Mesodermal cell (in vitro differentiated cells): ENCODE measurements around the gene CTAG2.
"Not testable (repeated sequence)": the region's sequence is repeated elsewhere in the genome, so short reads cannot be mapped to it uniquely, and the experiment has no call there.

ENCODE experiments used
- H3K27ac ChIP-seq: 2 replicates; pipeline ENCODE4 v1.7.0; 2013; ENCODE audit warnings: mild to moderate bottlenecking, low read depth, low read length, moderate library complexity; ENCODE audit not compliant: severe bottlenecking
- H3K36me3 ChIP-seq: 2 replicates; pipeline ENCODE4 v1.7.1; 2013; ENCODE audit warnings: mild to moderate bottlenecking, low read length, moderate library complexity; ENCODE audit not compliant: control insufficient read depth, insufficient read depth
- H3K4me1 ChIP-seq: one replicate; pipeline ENCODE4 v1.7.1; 2013; ENCODE audit warnings: mild to moderate bottlenecking, low read length; ENCODE audit not compliant: insufficient read depth, control insufficient read depth, poor library complexity, severe bottlenecking
- H3K4me3 ChIP-seq: 2 replicates; pipeline ENCODE4 v1.7.0; 2013; ENCODE audit warnings: low read length, control low read depth, mild to moderate bottlenecking; ENCODE audit not compliant: insufficient read depth, poor library complexity, severe bottlenecking; ENCODE audit errors: extremely low read depth
- H3K9me3 ChIP-seq: 2 replicates; pipeline ENCODE4 v1.7.1; 2013; ENCODE audit warnings: mild to moderate bottlenecking, low read length, moderate library complexity; ENCODE audit not compliant: control insufficient read depth
- WGBS, 2 experiments: methylation state at CpG; one replicate each; pipeline ENCODE4 v1.1.5; 2013; ENCODE audit warnings: missing lambda C conversion rate in 2 of 2; ENCODE audit not compliant: insufficient coverage in 2 of 2; 5-methylcytosine and 5-hydroxymethylcytosine counted together

CTAG2 gene

DNA sequence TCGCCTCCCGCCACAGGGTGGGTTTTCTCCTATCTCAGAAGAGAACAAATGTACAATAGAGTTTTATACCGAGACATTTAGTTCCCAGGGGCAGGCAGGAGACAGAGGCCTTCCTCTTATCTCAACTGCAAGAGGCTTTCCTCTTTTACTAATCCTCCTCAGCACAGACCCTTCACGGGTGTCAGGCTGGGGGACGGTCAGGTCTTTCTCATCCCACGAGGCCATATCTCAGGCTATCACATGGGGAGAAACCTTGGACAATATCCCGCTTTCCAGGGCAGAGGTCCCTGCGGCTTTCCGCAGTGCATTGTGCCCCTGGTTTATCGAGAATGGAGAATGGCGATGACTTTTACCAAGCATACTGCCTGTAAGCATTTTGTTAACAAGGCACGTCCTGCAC lies 44.6 kb downstream of the CTAG2 start:
- 70 to 90% methylated on average over 2 to 4 of the region's 12 CpGs for WGBS, 2 experiments
- H3K36me3 ChIP-seq, H3K27ac ChIP-seq: not testable (repeated sequence)

GRCh38 chrX:154607976-154608375 lies 45.4 kb downstream of the CTAG2 start:
- no CpG with 5 or more reads among the region's 11 CpGs for WGBS, 2 experiments
- H3K27ac ChIP-seq, H3K4me3 ChIP-seq, H3K4me1 ChIP-seq, H3K9me3 ChIP-seq, H3K36me3 ChIP-seq: not testable (repeated sequence)

More for the DNA sequence above, 44.6 kb downstream of the CTAG2 start:
- H3K4me3 ChIP-seq, H3K9me3 ChIP-seq, H3K4me1 ChIP-seq: not testable (repeated sequence)

DNA sequence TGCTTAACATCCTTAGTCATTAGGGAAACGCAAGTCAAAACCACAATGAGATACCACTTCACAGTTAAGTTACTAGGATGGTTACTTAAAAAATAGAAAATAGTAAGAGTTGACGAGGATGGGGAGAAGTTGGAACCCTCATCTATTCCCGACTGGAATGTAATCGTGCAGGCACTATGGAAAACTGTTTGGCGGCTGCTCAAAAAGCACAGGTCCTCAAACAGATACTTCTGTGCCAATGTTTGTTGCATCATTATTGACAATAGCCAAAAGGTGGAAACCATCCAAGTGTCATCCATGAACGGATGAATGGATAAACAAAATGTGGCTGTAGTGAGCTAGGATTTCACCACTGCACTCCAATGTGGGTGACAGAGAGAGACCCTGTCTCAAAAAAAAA lies 46.0 kb downstream of the CTAG2 start:
- no peak overlapping the region for H3K4me3 ChIP-seq
- H3K27ac ChIP-seq, result no peak overlapping the region
- WGBS, 2 experiments, result 91 to 97% methylated on average over 4 of the region's 6 CpGs
- no peaks in the 10 kb centered on the region for H3K36me3 ChIP-seq
- H3K4me1 ChIP-seq, result no peaks in the 10 kb centered on the region
- H3K9me3 ChIP-seq, result no peaks in the 10 kb centered on the region

GRCh38 chrX:154605566-154605965 lies 47.8 kb downstream of the CTAG2 start:
- Histone ChIP-seq H3K27ac (no peak overlapping the region), H3K36me3 (no peaks in the 10 kb centered on the region), H3K9me3 (no peaks in the 10 kb centered on the region), H3K4me1 (no peaks in the 10 kb centered on the region), H3K4me3 (no peak overlapping the region)
- WGBS, 2 experiments, result 80 to 94% methylated on average over 1 to 3 of the region's 6 CpGs

- H3K36me3 ChIP-seq, result no peaks in the 10 kb centered on the region
- H3K9me3 ChIP-seq, result no peaks in the 10 kb centered on the region
- peaks cover 2% of the 10 kb centered on the region for H3K4me1 ChIP-seq
- H3K4me3 ChIP-seq, result no peak overlapping the region
- 90 to 100% methylated on average over 1 to 4 of the region's 13 CpGs for WGBS, 2 experiments
- H3K27ac ChIP-seq, result no peak overlapping the region
Measured at GRCh38 chrX:154603438-154604430, 49.6 kb downstream of the CTAG2 start.

- Histone ChIP-seq H3K9me3 (no peaks in the 10 kb centered on the region), H3K4me1 (peaks cover 2% of the 10 kb centered on the region), H3K4me3 (no peak overlapping the region), H3K27ac (no peak overlapping the region), H3K36me3 (no peaks in the 10 kb centered on the region)
- WGBS, 2 experiments, result 92 to 93% methylated on average over 6 to 7 of the region's 18 CpGs
Measured at GRCh38 chrX:154602766-154603437, 50.5 kb downstream of the CTAG2 start.

- Histone ChIP-seq H3K9me3 (no peaks in the 10 kb centered on the region), H3K4me3 (no peak overlapping the region), H3K36me3 (no peaks in the 10 kb centered on the region), H3K4me1 (peaks cover 2% of the 10 kb centered on the region), H3K27ac (no peak overlapping the region)
- WGBS, 2 experiments, result 67% methylated on average over 3 of the region's 13 CpGs; no CpG with 5 or more reads in 1 of the 2 experiments
Measured at GRCh38 chrX:154602226-154602625, 51.2 kb downstream of the CTAG2 start.
